ENCODE results near the gene SPTBN5.

SPTBN5 gene

DNA sequence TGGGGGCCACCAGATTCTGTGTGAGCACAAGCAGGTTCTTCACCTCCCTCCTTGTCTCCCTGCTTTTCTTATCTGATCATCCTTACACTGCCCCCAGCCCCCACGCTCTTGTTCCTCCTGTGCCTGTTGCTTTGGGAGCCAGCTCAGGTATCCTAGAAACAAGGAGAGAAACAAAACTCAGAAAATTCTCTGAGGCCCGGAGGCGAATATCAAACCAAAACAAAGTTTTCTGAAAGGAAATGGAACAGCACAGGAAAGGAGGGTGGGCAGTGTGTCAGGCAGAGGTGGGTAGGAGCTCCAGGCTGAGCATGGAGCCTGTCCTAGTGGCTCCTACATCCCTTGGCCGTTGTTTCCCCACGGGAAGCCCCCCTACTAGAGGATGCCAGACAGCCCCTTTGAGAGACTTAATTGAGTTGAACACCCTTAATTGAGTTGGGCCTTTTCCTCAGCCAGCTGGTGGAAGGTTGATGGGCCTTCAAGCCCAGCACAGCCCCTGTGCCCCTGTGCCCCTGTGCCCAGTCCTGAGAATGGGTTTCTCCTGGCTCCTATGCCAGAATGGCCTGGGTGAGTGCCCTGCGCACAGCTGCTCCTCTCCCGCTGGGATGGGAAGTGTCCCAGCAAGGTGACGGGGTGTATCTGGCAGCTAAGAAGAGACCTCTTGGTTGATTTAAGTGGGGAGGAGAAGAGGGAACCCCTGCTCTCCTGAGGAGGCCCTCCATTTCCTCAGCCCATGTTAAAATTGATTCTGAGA, 88.8 kb downstream of the SPTBN5 start:
- DNase-seq (ENCODE audit: low read depth in 2 of 2) = no peak

DNA sequence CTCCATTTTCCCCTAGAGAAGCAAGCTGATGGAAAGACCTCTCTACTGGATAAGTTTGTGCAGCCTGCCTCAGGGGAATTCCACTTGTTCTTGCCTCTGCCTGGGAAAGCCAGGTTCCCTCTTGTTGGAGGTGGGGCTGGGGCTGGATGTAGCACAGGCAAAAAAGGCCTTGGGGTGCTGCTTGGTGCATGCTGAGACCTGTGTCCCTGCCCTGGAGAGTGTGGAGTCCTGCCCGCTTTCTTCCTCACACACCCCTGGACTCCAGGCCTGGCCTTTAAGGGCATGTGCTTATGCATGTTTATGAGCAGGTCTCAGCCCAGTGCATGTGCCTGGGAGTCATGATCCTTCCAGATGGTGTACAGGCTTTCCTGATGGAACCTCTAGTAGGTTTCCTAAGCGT, 89.5 kb downstream of the SPTBN5 start:
- no peak for DNase-seq (ENCODE audit: low read depth in 2 of 2)

- DNase-seq (ENCODE audit: low read depth in 2 of 2) = no peak
Observed at GRCh38 chr15:41801850-41802455, 91.9 kb downstream of the SPTBN5 start.

DNA sequence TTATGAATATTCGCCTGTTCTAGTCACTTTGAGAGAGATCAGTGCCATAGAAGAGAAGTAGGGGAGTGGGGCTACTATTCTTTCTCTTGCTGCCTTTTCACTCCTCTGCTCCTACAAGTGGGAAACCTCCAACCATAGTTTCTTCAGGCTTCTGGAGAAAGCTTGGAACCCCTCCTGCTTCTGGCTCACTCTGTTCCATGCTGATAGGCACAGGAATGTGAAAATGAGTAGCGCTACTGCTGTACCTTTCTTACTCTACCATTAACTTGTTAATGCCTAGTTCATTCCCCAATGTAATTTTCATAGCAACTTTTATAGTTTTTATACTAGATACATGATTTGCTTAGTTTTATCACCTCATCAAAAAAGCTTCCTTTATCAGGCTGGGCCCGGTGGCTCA, 92.7 kb downstream of the SPTBN5 start:
- no peak for DNase-seq (ENCODE audit: low read depth in 2 of 2)

DNA sequence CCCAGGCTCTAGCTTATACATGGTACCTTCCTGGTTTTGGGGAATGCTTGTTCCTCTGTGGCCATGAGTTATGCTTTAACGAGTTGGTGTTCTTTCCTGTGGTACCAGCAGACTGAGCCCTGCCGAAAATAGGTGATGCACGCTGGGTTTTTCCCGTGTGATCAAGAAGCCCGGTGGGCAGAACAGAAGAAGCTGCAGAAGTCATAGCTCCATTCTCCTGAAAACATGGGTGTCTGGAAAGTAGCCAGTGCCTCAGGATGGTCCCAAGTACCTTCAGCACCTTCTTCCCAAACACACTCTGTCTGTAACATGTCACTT, 94.4 kb downstream of the SPTBN5 start:
- DNase-seq (ENCODE audit: low read depth in 2 of 2) = no peak

DNA sequence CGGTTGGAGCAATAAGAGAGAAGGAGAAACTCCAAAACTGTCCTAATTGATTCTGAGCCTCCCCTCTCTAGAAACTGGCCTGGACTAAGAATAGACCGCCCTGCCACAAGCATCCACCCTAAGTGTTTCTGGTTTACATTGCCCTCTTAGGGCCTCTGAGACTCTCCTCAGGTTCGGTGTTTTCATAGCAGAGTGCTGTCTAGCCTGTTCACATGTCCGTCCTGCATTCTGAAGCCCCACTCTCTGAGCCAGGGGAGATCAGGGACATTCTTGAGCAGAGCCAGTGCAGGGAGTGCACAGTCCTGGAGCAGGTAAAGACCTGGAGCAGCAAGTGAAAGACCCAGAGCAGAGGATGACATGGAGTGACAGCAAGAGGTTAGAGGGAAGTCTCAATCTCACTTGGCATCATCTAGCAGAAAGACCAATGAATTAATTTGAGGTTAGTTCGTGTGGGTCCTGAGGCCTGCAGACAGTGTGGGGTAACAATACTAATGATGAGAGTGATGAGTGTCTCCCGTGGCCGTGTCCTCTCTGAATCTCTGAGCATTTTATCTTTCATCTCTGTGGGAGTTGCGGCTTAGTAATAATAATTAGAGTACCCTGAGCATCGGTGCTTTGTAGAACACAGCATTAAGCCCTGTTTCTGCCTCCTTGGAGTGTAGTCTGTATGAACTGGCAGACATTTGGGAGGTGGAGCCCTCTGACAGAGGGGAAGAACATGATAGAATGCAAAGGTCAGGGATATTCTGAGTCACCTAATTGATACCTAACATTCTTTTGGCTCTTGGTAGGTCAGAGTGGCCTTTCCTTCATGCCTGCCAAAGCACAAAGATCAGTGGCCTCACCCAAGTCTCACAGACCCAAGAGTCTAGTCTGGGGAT, 95.0 kb downstream of the SPTBN5 start:
- no peak for DNase-seq (ENCODE audit: low read depth in 2 of 2)
